CD14-positive monocyte (primary cell): ENCODE data around the gene MOB3B. TPM values are rescaled to one million over a fixed set of nuclear protein-coding genes. Genes with fewer than 3 reads are reported as not detected.

Experiments used
- DNase-seq, 3 donors: peaks; one replicate each; pipeline ENCODE4 v3.0.0-alpha.2; 2011 to 2022
- H2AFZ ChIP-seq: 2 replicates; pipeline ENCODE4 v1.6.0; 2012; ENCODE audit warnings: mild to moderate bottlenecking, low read depth, low read length, inconsistent platforms; ENCODE audit not compliant: insufficient read depth, poor library complexity, severe bottlenecking
- H3K27ac ChIP-seq, 2 donors: 1 replicate in 1 of 2; 2 replicates in 1 of 2; pipeline ENCODE4 v1.5.1; 2012 to 2013; ENCODE audit warnings: low read length in 2 of 2, control low read depth in 1 of 2, inconsistent platforms in 1 of 2, low read depth in 1 of 2, mild to moderate bottlenecking in 1 of 2
- H3K27me3 ChIP-seq, 2 donors: one replicate each; pipeline versions ENCODE4 v1.6.0 to v1.6.1; 2011 to 2013; ENCODE audit warnings: low read length in 2 of 2; ENCODE audit not compliant: control insufficient read depth in 2 of 2, insufficient read depth in 2 of 2
- H3K36me3 ChIP-seq, 2 donors: replicated peaks in 1 of 2; 1 replicate in 1 of 2; 2 replicates in 1 of 2; pipeline versions ENCODE4 v1.5.1 to v1.6.1; 2012 to 2013; ENCODE audit warnings: low read length in 2 of 2, control low read depth in 1 of 2, inconsistent platforms in 1 of 2, mild to moderate bottlenecking in 1 of 2; ENCODE audit not compliant: insufficient read depth in 2 of 2, control insufficient read depth in 1 of 2
- H3K4me1 ChIP-seq, 2 donors: 1 replicate in 1 of 2; 2 replicates in 1 of 2; pipeline versions ENCODE4 v1.5.1 to v1.6.1; 2012 to 2013; ENCODE audit warnings: low read length in 2 of 2, control low read depth in 1 of 2, inconsistent platforms in 1 of 2, mild to moderate bottlenecking in 1 of 2, moderate library complexity in 1 of 2; ENCODE audit not compliant: insufficient read depth in 2 of 2, control insufficient read depth in 1 of 2
- H3K4me2 ChIP-seq: replicated peaks from 2 replicates; pipeline ENCODE3; 2012; ENCODE audit warnings: low read length, moderate library complexity, mild to moderate bottlenecking; ENCODE audit not compliant: poor library complexity, severe bottlenecking; ENCODE audit errors: extremely low read depth
- H3K4me3 ChIP-seq, 3 experiments: fragments of 200-600 bp in 1 of 3; sonication (generic) in 1 of 3; replicated peaks in 1 of 3; 1 replicate in 2 of 3; 2 replicates in 1 of 3; pipeline ENCODE4 v1.5.1; 2011 to 2013; ENCODE audit warnings: low read length in 3 of 3, mild to moderate bottlenecking in 3 of 3, control low read depth in 2 of 3, low read depth in 2 of 3, inconsistent platforms in 1 of 3, moderate library complexity in 1 of 3
- H3K79me2 ChIP-seq: 2 replicates; pipeline ENCODE4 v1.6.0; 2012; ENCODE audit warnings: mild to moderate bottlenecking, control low read depth, inconsistent platforms, low read length, moderate library complexity; ENCODE audit not compliant: insufficient read depth
- H3K9ac ChIP-seq: 2 replicates; pipeline ENCODE4 v1.6.0; 2017; ENCODE audit warnings: low read length, mild to moderate bottlenecking; ENCODE audit not compliant: insufficient read depth, poor library complexity, severe bottlenecking
- H3K9me3 ChIP-seq, 2 donors: replicated peaks in 1 of 2; 1 replicate in 1 of 2; 2 replicates in 1 of 2; pipeline versions ENCODE4 v1.5.1 to v1.6.1; 2012 to 2013; ENCODE audit warnings: low read length in 2 of 2, control low read depth in 1 of 2; ENCODE audit not compliant: control insufficient read depth in 1 of 2, insufficient read depth in 1 of 2
- H4K20me1 ChIP-seq: 2 replicates; pipeline ENCODE4 v1.6.0; 2012; ENCODE audit warnings: mild to moderate bottlenecking, low read length, control low read depth, moderate library complexity; ENCODE audit not compliant: insufficient read depth
- H3K27ac Mint-ChIP-seq, 7 donors: one replicate each; pipeline ENCODE4 v1.8.0; 2020; ENCODE audit warnings: mild to moderate bottlenecking in 7 of 7, mixed read lengths in 7 of 7, moderate library complexity in 6 of 7, inconsistent platforms in 2 of 7
- H3K27me3 Mint-ChIP-seq, 3 donors: one replicate each; pipeline ENCODE4 v1.8.0; 2021 to 2022; ENCODE audit warnings: low read depth in 3 of 3, mild to moderate bottlenecking in 3 of 3, mixed read lengths in 3 of 3, moderate library complexity in 3 of 3, inconsistent platforms in 1 of 3
- H3K36me3 Mint-ChIP-seq, 2 donors: one replicate each; pipeline ENCODE4 v1.8.0; 2020; ENCODE audit warnings: mixed read lengths in 2 of 2, inconsistent platforms in 1 of 2, mild to moderate bottlenecking in 1 of 2
- H3K4me1 Mint-ChIP-seq: one replicate; pipeline ENCODE4 v1.8.0; 2020; ENCODE audit warnings: mild to moderate bottlenecking, mixed read lengths
- H3K4me3 Mint-ChIP-seq, 2 donors: one replicate each; pipeline ENCODE4 v1.8.0; 2020; ENCODE audit warnings: mild to moderate bottlenecking in 2 of 2, mixed read lengths in 2 of 2, moderate library complexity in 1 of 2
- H3K9me3 Mint-ChIP-seq, 7 donors: one replicate each; pipeline ENCODE4 v1.8.0; 2020 to 2022; ENCODE audit warnings: mixed read lengths in 7 of 7, mild to moderate bottlenecking in 6 of 7, moderate library complexity in 6 of 7, inconsistent platforms in 2 of 7
- CTCF ChIP-seq: fragments of 200-600 bp; IDR thresholded peaks from one replicate; pipeline ENCODE4 v1.8.0; 2022; ENCODE audit warnings: antibody characterized with exemption, mild to moderate bottlenecking
- WGBS: methylation state at CpG from one replicate; pipeline ENCODE4 v1.1.5; 2013; ENCODE audit warnings: missing lambda C conversion rate; ENCODE audit not compliant: insufficient coverage; 5-methylcytosine and 5-hydroxymethylcytosine counted together
- intact Hi-C, 2 donors: fragments of 100-400 bp; cut with micrococcal nuclease; formaldehyde crosslinking; loops; one replicate each; pipeline versions ENCODE4 v1.15.0 to v1.15.1; 2023
- polyA plus RNA-seq, 3 donors: library from polyadenylated mRNA; depleted of rRNA in 1 of 3; unstranded in 2 of 3; stranded (reverse) in 1 of 3; fragments of 300-500 nt in 2 of 3; fragments of >200 nt in 1 of 3; fragmentation: Illumina TruSeq in 2 of 3; gene quantifications; 1 replicate in 2 of 3; 2 replicates in 1 of 3; pipeline ENCODE4 v1.2.3, GENCODE V29; 2012 to 2021

The MOB3B gene
- polyA plus RNA-seq, 3 donors: 1.2 to 2.2 (median 1.4) TPM

GRCh38 chr9:27358007-27358406 lies 171.6 kb downstream of the MOB3B start:
- H3K27me3 ChIP-seq: no peaks in the 10 kb centered on the region

GRCh38 chr9:27356446-27356845 lies 173.2 kb downstream of the MOB3B start:
- no peaks in the 10 kb centered on the region for H3K79me2 ChIP-seq
- Mint-ChIP-seq H3K27ac (peak overlapping the region; percentile 56 to 83 (median 64)), H3K9me3 (no peaks in the 10 kb centered on the region), H3K36me3 (peaks cover 16 to 19% of the 10 kb centered on the region in 2 donors), H3K4me1 (peaks cover 43% of the 10 kb centered on the region), H3K27me3 (peaks cover 0 to 4% (median 0%) of the 10 kb centered on the region in 3 donors), H3K4me3 (no peak overlapping the region)
- H3K27ac ChIP-seq: peak overlapping the region in 1 of 2 donors; percentile 34
- no peak for TF ChIP-seq CTCF
- H3K4me3 ChIP-seq: no peak overlapping the region
- H3K36me3 ChIP-seq: peaks cover 0 to 11% of the 10 kb centered on the region in 2 donors
- intact Hi-C loops: no loop called here
- H3K4me2 ChIP-seq: peak overlapping the region; percentile 12
- WGBS: 0% methylated on average over 1 of the region's 2 CpGs
- no peaks in the 10 kb centered on the region for H4K20me1 ChIP-seq
- H3K9me3 ChIP-seq: no peaks in the 10 kb centered on the region
- H2AFZ ChIP-seq: no peak overlapping the region
- H3K9ac ChIP-seq: no peak overlapping the region
- peak in 2 of 3 donors; percentile 18 to 37 for DNase-seq
- H3K27me3 ChIP-seq: no peaks in the 10 kb centered on the region
- peaks cover 39 to 41% of the 10 kb centered on the region in 2 donors for H3K4me1 ChIP-seq

More at GRCh38 chr9:27358007-27358406, 171.6 kb downstream of the MOB3B start:
- H2AFZ ChIP-seq: no peak overlapping the region
- H3K4me2 ChIP-seq: no peak overlapping the region
- Mint-ChIP-seq H3K27ac (no peak overlapping the region), H3K27me3 (peaks cover 0 to 4% (median 0%) of the 10 kb centered on the region in 3 donors), H3K36me3 (peaks cover 16 to 18% of the 10 kb centered on the region in 2 donors), H3K4me1 (peaks cover 27% of the 10 kb centered on the region), H3K9me3 (no peaks in the 10 kb centered on the region), H3K4me3 (no peak overlapping the region)
- peaks cover 24 to 26% of the 10 kb centered on the region in 2 donors for H3K4me1 ChIP-seq
- H3K4me3 ChIP-seq: no peak overlapping the region
- H3K9ac ChIP-seq: no peak overlapping the region
- H3K79me2 ChIP-seq: no peaks in the 10 kb centered on the region
- TF ChIP-seq CTCF: no peak
- no peak for DNase-seq
- intact Hi-C loops: no loop called here
- no peaks in the 10 kb centered on the region for H3K9me3 ChIP-seq
- no peak overlapping the region for H3K27ac ChIP-seq
- H3K36me3 ChIP-seq: peaks cover 0 to 11% of the 10 kb centered on the region in 2 donors
- H4K20me1 ChIP-seq: no peaks in the 10 kb centered on the region
